NCI-H82 (cell line): ENCODE results near the gene MAD1L1.
A peak's percentile ranks its signal among the peaks of the same experiment; 100 is the strongest.

Experiments used
- DNase-seq: peaks from one replicate; lab custom pipeline; 2025; lab: John Stamatoyannopoulos, UW

MAD1L1 gene

DNA sequence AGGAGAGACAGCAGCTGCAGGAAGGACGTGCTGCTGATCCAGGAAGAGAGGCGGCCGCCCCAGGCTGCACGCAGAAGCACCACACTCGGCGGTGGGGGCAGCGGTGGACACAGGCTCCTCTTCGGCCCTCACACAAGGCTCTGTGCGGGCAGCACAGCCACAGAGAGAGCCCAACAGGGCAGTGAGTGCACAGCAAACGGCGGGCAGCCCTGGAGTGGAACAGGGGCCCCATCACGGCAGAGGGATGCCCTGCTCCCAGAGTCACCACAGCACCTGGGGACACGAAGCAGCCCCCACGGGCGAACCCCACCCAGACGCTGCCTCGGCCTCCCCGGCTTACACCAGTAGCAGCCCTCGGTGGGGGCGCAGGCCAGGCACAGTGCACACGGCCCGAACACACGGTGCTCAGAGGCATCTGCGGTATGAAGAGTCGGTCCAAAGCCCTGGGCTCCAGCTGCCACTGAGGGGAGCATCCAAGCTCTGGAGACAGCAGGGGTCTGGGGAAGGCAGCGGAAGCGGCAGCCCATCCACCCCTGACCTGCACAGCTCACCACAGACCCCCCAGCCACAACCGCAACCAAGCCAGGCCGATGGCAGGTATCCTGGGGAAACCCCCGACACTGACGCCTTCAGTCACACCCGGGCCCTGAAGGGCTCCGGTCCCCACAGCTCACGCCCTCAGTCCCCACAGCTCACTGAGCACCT is 26.1 kb upstream of the MAD1L1 start:
- no peak for DNase-seq

DNA sequence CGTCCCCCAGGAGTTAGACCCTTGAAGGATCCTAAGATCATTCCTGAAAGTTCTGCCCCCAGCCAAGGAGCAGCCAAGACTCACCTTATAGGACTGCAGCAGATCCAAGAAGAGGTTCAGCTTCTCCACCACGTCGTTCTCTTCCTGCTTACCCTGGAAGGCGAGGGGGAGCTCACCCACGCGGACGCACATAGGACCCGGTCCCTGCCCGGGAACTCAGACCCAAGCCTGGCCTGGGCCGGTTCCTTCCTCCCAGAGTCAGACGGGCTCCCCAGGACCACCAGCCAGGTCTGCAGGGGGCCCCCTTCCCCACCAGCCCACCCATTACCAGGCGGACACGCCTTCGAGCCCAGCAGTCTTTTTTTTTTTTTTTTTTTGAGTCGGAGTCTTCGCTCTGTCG is 24.9 kb upstream of the MAD1L1 start:
- DNase-seq, result no peak

DNA sequence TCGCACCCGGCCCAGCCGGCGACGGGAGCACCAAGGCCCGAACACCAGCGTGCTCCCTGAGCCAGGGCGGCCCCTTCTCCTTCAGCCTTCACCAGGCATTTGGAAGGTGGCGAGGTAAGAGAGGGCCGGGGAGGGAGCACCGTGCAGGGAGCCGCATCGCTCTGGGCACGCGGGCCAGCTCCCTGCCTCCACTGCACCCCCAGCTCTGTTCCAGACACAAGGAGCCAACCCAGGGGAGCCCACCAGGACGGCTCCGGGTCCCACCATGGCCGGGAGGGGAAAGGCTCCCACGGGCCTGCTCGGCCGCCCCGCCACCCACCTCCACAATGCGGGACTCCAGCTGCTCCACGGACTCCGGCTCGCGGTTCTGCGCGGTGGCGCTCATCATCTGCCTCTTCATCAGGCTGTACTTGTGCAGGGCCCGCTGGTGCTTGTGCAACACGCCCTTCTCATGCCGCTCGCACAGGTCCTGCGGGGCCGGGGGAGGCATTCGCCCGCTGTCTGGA is 24.4 kb upstream of the MAD1L1 start:
- DNase-seq, result no peak

DNA sequence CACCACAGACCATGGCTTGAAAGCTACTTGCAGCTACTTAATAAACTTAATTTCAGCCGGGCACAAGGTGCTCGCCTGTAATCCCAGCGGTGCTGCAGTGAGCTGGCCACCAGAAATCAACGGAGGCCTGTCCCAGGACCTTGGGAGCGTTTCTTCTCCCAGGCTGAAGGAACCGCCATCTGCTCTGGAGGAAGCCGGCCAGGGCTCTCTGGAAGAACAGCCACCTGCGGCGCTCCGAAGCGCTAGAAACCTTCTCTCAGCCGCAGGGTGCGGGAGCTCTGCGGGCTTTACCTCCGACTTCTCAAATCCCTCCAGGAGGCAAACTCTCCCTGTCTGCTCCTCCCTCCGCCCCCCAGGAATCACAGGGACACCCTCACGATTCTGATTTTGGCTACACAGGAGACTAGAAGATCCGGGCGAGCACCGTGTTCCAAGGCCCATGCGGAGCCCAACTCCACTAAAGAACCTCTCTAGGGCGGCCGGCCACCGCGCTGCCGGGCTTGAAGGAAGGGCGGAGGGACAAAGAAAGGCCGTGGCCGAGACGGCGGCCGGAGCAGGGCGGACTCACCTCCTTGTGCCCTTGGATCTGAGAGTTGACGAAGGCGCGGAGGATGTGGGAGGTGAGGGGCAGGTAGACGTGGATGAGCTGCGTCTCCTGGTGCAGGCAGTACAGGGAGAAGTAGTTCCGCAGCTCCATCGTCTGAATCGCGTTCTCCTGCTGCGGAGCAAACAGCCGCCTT is 23.7 kb upstream of the MAD1L1 start:
- no peak for DNase-seq

DNA sequence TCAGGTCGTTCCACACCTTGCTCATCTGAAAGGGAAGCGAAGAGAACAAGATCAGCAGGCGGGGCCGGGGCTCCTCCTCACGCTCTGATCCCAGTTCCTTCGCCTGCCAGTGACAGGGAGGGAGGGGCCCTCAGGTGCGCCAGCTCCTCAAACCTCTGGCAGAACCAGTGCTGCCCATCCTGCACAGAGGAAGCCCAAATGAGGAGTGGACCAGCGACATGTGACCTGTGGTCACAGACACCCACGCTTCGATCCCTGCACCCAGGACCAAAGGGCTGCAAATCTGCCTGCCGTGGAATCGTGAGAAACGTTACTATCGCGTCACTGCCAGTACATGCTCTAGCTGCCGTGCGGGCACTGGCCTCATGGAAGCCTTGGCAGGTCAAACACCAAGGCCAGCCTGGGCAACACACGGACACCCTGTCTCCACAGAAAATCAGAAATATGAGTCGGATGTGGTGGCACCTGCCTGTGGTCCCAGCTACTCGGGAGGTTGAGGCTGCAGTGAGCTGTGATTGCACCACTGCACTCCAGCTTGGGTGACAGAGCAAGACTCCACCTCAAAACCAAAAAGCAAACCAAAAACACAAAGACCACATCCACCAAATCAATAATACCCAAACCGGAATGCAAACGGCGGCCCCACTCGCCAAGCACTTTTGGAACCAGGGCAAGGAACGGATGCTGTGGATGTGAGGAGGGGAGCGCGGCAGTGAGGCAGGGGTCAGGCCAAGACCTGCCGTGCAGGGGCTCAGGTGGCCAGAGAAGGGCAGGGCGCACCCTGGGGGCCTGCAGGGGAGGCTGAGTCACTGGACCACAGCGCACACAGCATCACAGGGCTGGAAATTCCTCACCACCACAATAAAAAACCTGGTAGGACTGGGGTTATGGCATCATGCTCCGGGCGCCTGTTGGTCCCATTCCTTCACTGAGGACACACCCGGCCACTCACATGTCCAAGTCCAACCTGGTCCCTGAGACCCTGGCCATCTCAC is 22.7 kb upstream of the MAD1L1 start:
- no peak for DNase-seq

DNA sequence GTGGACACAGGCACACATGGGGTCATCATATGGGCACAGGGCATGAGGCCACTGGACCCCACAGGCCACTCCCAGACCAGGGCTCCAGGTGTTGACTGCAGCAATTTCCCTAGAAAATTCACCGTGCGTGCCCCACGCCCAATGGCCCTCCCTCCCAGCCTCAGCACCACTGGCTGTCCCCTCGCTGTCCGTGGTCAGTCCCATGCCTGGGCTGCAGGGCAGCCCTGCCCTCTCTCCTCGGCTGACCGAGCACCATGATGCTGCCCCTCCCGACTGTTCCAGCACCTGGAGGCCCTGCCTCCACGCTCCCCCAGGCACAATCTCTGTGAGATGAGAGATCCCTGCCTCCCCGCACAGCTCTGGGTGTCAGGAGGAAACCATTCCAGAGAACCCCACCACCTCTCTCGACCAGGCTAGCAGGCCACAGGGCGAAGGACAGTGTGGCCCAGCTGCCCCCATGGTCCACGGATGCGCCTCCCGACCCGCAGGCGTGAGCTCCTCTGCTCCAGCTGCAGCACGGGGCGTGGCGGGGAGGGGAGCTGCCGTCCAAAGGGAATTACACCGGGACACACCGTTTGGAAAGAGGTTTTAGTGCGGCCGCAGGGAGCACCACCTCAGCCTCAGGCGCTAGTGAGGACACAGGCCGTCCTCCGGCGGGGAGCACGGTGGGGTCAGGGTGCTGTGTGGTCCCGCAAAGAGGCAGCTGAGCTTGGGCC is 21.8 kb upstream of the MAD1L1 start:
- no peak for DNase-seq

DNA sequence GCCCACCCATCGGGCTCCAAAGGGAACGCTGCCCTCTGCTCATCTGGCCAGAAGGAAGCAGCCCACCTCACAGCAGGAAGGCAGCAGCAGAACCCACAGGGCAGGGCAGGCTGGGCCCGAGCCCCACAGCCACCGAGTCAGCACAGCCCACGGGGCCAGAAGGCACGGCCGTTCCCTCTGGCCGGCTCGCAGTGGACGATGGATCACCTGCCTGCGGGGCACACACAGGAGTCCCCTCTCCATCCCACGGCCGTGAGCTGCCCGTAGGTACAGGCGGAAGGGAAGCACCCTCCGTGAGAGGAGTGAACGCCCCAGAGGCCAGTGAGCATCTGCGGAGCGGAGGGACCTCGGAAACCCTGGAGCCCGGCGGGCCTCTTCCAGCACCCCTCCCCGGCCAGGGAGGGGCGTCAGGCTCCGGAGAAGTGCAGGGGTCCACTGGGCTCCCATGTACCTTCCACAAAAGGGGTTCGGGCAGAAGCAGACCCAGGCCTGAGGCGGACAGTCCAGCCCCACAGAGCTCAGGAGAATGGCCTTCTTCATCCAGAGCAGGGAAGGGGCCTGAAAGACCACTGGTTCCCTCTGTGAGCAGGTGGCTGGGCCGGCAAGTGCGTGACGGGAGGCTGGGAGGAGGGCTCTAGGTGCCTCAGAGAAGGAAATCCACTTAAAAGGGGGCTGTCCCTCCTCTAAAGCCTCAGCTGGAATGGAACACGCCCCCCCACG is 20.9 kb upstream of the MAD1L1 start:
- peak; percentile 86 for DNase-seq

DNA sequence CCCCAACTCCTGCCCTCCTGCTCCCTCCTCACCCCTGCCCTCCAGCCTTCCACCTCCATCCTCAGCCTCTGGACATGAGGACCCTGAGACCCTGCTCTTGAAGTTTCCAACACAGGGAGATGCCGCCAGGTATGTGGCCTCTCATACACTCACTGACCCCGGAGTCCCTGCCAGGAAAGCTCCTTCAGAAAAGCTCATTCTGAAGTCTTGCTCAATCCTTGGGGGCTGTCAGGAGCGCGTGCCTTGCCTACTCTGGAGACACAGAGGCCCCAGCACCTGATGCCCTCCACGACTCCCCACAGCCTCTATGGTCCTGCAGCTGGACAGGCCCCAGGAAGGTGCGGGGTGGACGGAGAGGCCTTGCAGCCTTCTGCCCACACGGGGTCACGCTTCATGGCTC is 20.3 kb upstream of the MAD1L1 start:
- no peak for DNase-seq

DNA sequence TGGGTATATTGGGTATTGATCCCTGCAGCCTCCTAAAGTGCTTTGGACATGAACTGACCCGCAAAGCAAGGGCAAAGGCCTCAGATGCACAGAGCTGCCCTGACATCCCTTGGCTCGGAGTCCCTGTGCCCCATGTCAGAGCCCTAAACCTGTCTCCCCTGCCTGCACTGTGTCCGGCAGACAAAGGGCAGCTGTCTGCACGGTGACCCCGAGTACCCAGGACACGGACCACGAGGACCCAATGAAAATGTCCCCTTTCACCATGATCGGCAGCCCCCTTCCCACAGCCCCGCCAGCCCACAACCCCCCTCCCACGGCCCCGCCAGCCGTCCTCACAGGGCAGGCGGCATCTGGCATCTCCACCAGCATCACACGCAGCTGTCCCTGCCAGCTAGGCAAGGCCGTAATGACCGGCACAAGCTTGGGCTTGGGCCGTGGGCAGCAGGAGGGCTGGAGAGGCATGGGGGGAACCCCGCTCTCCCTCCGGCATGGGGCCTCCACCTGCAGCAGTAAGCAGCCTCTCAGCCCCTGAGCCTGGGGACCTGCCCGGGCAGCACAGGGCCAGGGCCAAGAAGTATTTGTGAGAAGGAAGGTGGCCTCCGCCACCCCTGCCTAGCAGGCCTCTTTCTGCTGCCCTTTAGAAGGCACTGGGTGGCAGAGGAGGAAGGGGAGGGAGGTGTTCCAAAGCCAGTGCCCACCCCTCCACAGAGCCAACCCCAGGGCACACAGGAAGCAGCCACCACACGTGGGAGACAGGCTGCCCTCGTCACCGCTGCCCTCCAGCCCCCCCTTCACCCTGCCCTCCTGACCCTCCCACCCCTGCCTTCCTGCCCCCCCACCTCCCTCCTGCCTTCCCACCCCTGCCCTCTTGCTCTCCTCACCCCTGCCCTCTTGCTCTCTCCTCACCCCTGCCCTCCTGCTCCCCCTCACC is 19.4 kb upstream of the MAD1L1 start:
- no peak for DNase-seq

DNA sequence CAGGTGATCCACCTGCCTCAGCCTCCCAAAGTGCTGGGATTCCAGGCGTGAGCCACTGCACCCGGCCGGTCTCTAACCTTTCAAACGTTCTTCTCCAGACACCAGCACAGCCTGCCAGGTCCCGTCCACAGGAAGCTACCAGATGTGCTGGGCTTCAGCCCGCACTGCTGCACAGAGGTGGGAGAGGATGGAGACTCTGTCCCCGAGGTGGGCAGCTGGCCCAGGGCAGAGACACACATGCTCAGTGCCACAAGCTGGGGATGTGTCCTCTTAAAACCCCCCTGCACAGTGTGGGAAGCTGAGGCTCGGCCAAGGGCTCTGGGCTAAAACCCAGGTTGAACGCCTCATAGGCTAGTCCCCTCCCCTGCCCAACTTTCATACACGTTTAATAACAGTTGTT is 18.6 kb upstream of the MAD1L1 start:
- no peak for DNase-seq

DNA sequence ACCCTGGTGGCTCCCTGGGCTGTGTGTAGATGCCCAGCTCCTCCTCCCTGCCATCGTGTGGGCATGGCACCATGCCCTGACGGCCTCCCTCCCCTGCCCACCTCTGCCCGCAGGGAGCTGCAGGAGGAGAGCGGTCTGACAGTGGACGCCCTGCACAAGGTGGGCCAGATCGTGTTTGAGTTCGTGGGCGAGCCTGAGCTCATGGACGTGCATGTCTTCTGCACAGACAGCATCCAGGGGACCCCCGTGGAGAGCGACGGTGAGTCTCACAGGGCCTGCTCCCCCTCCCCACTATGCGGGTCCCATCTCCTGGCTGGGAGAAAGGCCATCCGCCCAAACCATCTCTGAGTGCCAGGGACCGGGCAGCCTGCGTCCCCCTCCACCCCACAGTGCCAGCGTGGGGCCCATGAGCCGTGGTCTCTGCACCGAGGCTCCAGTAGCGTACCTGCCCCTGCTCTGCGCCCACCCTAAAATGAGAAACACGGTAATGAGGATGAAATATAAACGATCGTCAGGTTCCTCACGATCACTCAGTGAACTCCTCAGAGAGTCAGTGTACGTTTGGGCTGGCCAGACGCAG is 17.1 kb upstream of the MAD1L1 start:
- no peak for DNase-seq

DNA sequence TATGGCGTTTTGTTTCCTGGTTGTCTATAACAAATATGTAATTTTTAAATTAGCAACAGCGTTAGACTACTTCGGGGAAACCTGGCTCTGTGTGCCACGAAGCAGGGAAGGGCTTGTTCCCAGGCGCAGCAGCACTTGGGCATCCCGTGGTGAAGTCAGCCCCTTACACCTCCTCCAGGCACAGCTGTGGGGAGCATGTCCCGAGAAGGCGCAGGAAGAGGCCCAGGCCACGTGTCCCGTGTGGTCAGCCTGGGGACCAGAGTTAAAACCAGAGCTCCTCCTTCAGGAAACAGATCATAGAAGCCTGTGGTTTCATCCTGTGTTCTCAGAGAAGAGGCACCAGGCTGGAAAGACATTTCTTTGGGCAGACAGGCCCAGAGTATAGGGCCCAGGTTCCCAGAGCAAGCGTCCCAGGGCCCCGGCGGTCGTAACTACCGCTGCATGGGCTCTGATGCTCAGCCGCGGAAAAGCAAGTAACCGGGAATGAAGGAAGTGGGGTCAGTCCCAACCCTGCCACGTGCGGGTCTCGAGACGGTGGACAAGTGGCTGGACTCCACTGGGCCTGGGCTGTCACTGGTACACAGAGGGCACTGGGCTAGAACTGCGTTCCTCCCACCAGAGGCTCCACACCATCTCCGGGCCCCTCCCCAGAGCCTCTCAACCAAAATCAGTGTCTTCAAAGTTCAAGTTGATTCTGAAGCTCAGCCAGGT is 16.4 kb upstream of the MAD1L1 start:
- no peak for DNase-seq

DNA sequence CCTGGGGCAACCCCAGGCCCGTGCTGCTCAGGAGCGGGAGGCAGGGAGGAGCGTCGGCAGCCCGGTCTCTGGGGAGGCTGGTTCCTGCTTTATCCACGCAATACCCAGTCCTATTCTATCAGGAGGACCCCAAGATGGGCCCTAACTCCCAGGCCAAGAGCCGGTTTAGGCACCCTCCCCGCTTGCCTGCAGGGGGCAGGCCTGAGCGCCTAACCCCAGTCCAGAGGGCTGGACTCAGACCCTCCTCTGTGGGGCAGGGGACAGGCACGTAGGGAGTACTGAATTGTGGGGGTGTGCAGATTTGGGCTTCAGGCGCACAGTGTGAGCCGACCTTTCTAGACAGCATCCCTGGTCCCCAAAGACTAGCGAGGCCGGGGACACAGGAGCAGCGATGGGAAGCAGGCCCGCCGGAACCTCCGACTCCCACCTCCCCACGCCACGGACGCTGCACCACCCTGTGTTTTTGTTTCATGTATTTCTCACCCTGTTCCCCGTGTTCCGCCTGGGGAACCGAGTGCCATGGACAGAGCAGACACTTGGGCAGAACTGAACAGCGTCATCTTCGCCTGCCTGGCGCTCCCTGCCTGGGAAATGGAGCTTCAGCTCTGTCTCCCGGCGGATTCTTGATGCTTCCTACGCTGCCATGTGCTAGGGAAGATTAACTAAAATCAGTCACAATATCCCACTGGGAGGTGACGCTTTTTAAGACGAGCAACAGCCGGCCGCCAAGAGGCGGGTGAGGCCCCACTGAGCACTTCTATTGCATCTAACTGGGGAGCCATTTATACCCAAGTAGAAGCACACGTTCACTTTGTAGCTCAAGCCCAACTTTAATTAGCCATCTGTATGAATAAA is 14.6 kb upstream of the MAD1L1 start:
- peak; percentile 79 for DNase-seq

DNA sequence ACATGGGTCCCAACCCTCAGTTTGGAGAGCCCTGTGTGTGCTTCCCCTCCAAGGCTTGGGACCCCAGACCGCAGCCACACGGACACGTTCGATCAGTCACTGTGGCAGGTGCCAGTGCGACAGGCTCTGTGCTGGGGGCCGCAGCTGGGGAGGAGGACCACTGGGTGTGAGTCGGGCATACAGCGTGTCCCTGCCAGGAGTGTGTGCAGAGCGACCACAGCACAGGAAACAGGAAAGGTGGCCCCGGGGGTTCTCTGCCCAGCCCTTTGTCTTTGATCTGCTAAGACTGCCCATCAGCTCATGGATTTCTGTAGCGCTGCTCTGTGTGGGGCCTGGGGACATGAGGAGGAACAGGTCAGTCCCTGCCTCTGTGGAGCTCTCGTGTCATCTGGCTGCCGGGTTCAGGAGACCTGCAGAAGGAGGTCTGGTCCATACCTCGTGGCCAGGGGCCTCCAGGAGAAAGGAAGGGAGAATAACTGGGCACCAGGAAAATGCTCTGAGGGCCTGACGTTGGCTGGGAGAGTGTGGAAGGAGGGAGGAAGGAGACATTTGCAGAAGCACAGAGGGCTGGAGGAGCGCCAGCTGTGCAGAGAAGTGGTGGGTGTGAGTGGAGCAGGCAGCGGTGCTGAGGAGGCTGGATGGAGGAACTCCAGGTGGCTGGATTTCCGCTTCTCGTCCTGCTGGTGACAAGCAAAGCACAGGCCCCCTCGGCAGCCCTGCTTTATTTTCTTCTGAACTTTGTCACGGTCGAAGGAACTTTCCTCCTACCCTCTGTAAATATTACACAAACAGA is 13.3 kb upstream of the MAD1L1 start:
- DNase-seq, result no peak

DNA sequence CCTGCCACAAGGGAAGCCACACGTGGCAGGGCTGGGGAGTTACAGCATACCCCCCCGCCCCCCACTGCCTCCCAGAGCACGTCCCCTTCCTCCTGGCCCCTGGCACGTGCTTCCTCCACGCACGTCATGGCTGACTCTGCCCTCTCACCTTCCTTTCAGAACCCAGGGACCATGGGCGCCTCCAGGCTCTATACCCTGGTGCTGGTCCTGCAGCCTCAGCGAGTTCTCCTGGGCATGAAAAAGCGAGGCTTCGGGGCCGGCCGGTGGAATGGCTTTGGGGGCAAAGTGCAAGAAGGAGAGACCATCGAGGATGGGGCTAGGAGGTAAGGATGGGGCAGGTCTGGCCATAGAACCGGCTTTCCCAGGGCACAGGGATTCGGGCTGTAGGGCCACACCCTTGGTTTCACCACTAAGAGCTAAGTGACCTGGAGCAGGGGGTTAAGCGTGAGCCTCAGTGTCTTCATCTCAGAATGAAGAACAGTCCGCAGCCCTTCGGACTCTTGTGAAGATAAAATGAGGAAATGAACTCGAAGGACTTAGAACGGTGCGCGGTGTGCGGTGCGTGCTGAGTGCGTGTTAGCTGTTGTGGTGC is 11.8 kb upstream of the MAD1L1 start:
- no peak for DNase-seq

DNA sequence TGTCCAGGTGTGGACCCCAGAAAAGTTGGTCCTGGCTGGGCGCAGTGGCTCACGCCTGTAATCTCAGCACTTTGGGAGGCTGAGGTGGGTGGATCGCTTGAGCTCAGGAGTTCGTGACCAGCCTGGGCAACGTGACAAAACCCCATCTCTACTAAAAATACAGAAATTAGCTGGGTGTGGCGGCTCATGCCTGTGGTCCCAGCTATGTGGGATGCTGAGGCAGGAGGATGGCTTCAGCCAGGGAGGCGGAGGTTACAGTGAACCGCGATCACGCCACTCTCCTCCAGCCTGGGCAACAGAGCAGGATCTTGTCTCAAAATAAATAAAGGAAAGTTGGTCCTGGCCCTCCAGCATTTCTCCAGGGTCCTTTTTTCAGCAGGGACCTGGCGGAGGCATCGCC is 10.7 kb upstream of the MAD1L1 start:
- DNase-seq, result no peak
